Stimulated activated naive CD4-positive, alpha-beta T cell (primary cell): ENCODE results near the gene SYCE3.
"Not testable (repeated sequence)": the region's sequence is repeated elsewhere in the genome, so short reads cannot be mapped to it uniquely, and the experiment has no call there.

ENCODE experiments used
- DNase-seq, 6 experiments: peaks; one replicate each; lab custom pipeline; 2025; lab: John Stamatoyannopoulos, UW

The SYCE3 gene

GRCh38 chr22:50548921-50549790 lies 13.6 kb downstream of the SYCE3 start:
- peak in 2 of 6 experiments; percentile 50 to 51 for DNase-seq

GRCh38 chr22:50548040-50548920 lies 14.4 kb downstream of the SYCE3 start:
- peak; percentile 28 to 71 (median 56) for DNase-seq

- no peak for DNase-seq
Observed at GRCh38 chr22:50547263-50547985, 15.3 kb downstream of the SYCE3 start.

- DNase-seq: no peak
Observed at GRCh38 chr22:50546326-50547262, 16.1 kb downstream of the SYCE3 start.

- DNase-seq: no peak
Observed at GRCh38 chr22:50545522-50546325, 17.0 kb downstream of the SYCE3 start, which contains the start of gene KLHDC7B. Gene KLHDC7B, plus strand, starts transcription at chr22:50545899. Its CDS starts 345 bp downstream, at chr22:50546244.

GRCh38 chr22:50544746-50545253 lies 17.9 kb downstream of the SYCE3 start:
- DNase-seq: no peak

- peak; percentile 50 to 73 (median 69) for DNase-seq
Observed at GRCh38 chr22:50544078-50544745, 18.5 kb downstream of the SYCE3 start.

GRCh38 chr22:50542416-50542927 lies 20.2 kb downstream of the SYCE3 start:
- no peak for DNase-seq

GRCh38 chr22:50541667-50542026 lies 21.1 kb downstream of the SYCE3 start:
- not testable (repeated sequence) for DNase-seq

GRCh38 chr22:50540381-50540780 lies 22.3 kb downstream of the SYCE3 start:
- no peak for DNase-seq

- no peak for DNase-seq
Observed at GRCh38 chr22:50537765-50538164, 25.0 kb downstream of the SYCE3 start.

- DNase-seq: no peak
Observed at GRCh38 chr22:50536226-50536625, 26.5 kb downstream of the SYCE3 start.

GRCh38 chr22:50535113-50535512 lies 27.6 kb downstream of the SYCE3 start:
- DNase-seq: no peak

GRCh38 chr22:50533856-50534711 lies 28.6 kb downstream of the SYCE3 start:
- DNase-seq: not testable (repeated sequence)

- DNase-seq: no peak
Observed at GRCh38 chr22:50532824-50533796, 29.6 kb downstream of the SYCE3 start.

- no peak for DNase-seq
Observed at GRCh38 chr22:50531962-50532674, 30.6 kb downstream of the SYCE3 start.
